Measurements from ENCODE around the gene ABTB1. TPM values are rescaled to one million over a fixed set of nuclear protein-coding genes. Genes with fewer than 3 reads are reported as not detected.

Gene ABTB1
- total and polyA plus RNA-seq, 2 of the 13 experiments (the other 11 are each of a cell fraction or from before 2014, with no cell fraction given), result 0.42 to 14.5 TPM

GRCh38 chr3:127673191-127674100, 694 bp downstream of the ABTB1 start (continued):
- TF ChIP-seq, protein P1, sequence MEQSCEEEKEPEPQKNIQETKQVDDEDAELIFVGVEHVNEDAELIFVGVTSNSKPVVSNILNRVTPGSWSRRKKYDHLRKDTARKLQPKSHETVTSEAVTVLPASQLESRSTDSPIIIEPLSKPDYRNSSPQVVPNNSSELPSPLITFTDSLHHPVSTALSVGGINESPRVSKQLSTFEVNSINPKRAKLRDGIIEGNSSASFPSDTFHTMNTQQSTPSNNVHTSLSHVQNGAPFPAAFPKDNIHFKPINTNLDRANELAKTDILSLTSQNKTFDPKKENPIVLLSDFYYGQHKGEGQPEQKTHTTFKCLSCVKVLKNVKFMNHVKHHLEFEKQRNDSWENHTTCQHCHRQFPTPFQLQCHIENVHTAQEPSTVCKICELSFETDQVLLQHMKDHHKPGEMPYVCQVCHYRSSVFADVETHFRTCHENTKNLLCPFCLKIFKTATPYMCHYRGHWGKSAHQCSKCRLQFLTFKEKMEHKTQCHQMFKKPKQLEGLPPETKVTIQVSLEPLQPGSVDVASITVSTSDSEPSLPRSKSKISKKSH (CRISPR knock-in tag; IDR thresholded peaks at IDR 0.05; ENCODE audit: borderline replicate concordance), result no peak; the same call in 1 of the 2 replicates
- no peak for TF ChIP-seq NFRKB (IDR thresholded peaks at IDR 0.05)
- TF ChIP-seq SSRP1 (CRISPR knock-in tag; IDR thresholded peaks at IDR 0.05), result 0 out of 2 replicates have a peak, but pooled peaks have one; percentile 43
- no peak for TF ChIP-seq DRAP1 (CRISPR knock-in tag; IDR thresholded peaks at IDR 0.05)
- no peak for TF ChIP-seq ATM (IDR thresholded peaks at IDR 0.05; ENCODE audit: borderline replicate concordance)
- no peak for TF ChIP-seq NFYC (CRISPR knock-in tag; IDR thresholded peaks at IDR 0.05)
- no peak for TF ChIP-seq MNT (IDR thresholded peaks at IDR 0.05)
- TF ChIP-seq KLF16 (CRISPR knock-in tag; IDR thresholded peaks at IDR 0.05), result no peak
- no peak for TF ChIP-seq KDM5B (CRISPR knock-in tag; IDR thresholded peaks at IDR 0.05; ENCODE audit: borderline replicate concordance)
- TF ChIP-seq BHLHE40 (IDR thresholded peaks at IDR 0.05; ENCODE audit: low read length), result no peak
- no peak for TF ChIP-seq ETS1 (CRISPR knock-in tag; IDR thresholded peaks at IDR 0.05)
- TF ChIP-seq, protein P2, sequence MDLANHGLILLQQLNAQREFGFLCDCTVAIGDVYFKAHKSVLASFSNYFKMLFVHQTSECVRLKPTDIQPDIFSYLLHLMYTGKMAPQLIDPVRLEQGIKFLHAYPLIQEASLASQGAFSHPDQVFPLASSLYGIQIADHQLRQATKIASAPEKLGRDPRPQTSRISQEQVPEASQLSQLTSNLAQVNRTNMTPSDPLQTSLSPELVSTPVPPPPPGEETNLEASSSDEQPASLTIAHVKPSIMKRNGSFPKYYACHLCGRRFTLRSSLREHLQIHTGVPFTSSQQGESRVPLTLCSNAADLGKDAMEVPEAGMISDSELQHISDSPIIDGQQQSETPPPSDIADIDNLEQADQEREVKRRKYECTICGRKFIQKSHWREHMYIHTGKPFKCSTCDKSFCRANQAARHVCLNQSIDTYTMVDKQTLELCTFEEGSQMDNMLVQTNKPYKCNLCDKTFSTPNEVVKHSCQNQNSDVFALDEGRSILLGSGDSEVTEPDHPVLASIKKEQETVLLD (CRISPR knock-in tag; IDR thresholded peaks at IDR 0.05; ENCODE audit: low read depth), result no peak
- TF ChIP-seq ZNF44 (CRISPR knock-in tag; IDR thresholded peaks at IDR 0.05), result no peak
- TF ChIP-seq, protein P3, sequence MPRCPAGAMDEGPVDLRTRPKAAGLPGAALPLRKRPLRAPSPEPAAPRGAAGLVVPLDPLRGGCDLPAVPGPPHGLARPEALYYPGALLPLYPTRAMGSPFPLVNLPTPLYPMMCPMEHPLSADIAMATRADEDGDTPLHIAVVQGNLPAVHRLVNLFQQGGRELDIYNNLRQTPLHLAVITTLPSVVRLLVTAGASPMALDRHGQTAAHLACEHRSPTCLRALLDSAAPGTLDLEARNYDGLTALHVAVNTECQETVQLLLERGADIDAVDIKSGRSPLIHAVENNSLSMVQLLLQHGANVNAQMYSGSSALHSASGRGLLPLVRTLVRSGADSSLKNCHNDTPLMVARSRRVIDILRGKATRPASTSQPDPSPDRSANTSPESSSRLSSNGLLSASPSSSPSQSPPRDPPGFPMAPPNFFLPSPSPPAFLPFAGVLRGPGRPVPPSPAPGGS (CRISPR knock-in tag; IDR thresholded peaks at IDR 0.05), result no peak
- TF ChIP-seq KAT8 (CRISPR knock-in tag; IDR thresholded peaks at IDR 0.05), result no peak
- TF ChIP-seq ZNF350 (CRISPR knock-in tag; IDR thresholded peaks at IDR 0.05; ENCODE audit: borderline replicate concordance, low read depth), result no peak
- no peak for TF ChIP-seq SRSF1 (optimal IDR thresholded peaks at IDR 0.05; ENCODE audit: low read depth, low read length)
- TF ChIP-seq UBTF (CRISPR knock-in tag; IDR thresholded peaks at IDR 0.05), result peak; percentile 31; the same call in 1 of the 2 replicates
- no peak for TF ChIP-seq ZNF703 (CRISPR knock-in tag; IDR thresholded peaks at IDR 0.05; ENCODE audit: borderline replicate concordance)

Measured in HepG2 (cell line).